Natural killer cell treated with Interleukin-12 subunit alpha and Interleukin-12 subunit beta and Interleukin-15 and Interleukin-18, amount 100 ng/mL, for 72 hours (primary cell): ENCODE measurements around the gene DKKL1. TPM values are rescaled to one million over a fixed set of nuclear protein-coding genes. Genes with fewer than 3 reads are reported as not detected.

Source experiments
- ATAC-seq, 2 donors: fragments of 150-1000 bp; cut with Tn5 transposase in 1 of 2; sonication (Bioruptor Pico), chemical (Tn5 transposase) in 1 of 2; 2 replicates each; pipeline ENCODE4 v1.10.0; 2021
- DNase-seq: peaks from one replicate; pipeline ENCODE4 v3.0.0; 2022; ENCODE audit warnings: low spot score
- H3K27ac Mint-ChIP-seq, 2 donors: 1 replicate in 1 of 2; 2 replicates in 1 of 2; pipeline ENCODE4 v1.8.0; 2022; ENCODE audit warnings: mixed read lengths in 2 of 2, mild to moderate bottlenecking in 1 of 2, moderate library complexity in 1 of 2
- H3K27me3 Mint-ChIP-seq, 2 donors: 1 replicate in 1 of 2; 2 replicates in 1 of 2; pipeline ENCODE4 v1.8.0; 2022; ENCODE audit warnings: mixed read lengths in 2 of 2
- H3K36me3 Mint-ChIP-seq: one replicate; pipeline ENCODE4 v1.8.0; 2022; ENCODE audit warnings: mixed read lengths
- H3K4me1 Mint-ChIP-seq, 2 donors: 1 replicate in 1 of 2; 2 replicates in 1 of 2; pipeline ENCODE4 v1.8.0; 2022; ENCODE audit warnings: low read depth in 2 of 2, mixed read lengths in 2 of 2, mild to moderate bottlenecking in 1 of 2
- H3K4me3 Mint-ChIP-seq: one replicate; pipeline ENCODE4 v1.8.0; 2022; ENCODE audit warnings: mixed read lengths
- H3K9me3 Mint-ChIP-seq: 2 replicates; pipeline ENCODE4 v1.8.0; 2022; ENCODE audit warnings: mixed read lengths
- total RNA-seq, 2 donors: library from RNA; stranded (reverse); gene quantifications; one replicate each; pipeline ENCODE4 v1.2.3, GENCODE V29; 2022

Gene DKKL1
- total RNA-seq, 2 donors from 2014 or later, result not detected

DNA sequence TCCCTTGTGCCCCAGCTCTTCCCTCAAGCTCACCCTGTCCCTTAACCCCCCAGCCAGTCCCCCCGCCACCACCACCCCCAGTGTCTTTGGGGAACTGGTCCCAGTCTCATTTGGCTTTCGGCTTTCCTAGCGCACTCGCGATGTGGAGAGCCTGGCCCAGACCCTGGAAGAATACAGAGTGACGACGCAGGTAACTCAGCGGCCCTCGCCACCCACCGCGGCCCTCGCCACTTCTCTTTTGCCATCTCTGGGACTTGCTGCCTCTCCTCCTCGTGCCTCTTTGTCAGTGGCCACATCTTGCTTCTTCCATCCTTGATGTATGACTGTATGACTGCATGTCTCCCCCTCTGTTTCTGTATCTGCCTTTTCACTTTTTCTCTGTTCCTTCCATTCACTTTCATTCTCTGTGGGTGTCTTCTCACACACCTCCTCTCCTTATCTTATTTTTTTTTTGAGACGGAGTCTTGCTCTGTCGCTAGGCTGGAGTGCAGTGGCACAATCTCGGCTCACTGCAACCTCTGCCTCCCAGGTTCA lies 43.9 kb downstream of the DKKL1 start:
- no peaks in the 10 kb centered on the region for H3K36me3 Mint-ChIP-seq
- H3K9me3 Mint-ChIP-seq, result no peaks in the 10 kb centered on the region
- ATAC-seq (peak in 1 of 2 donors; percentile 40), DNase-seq (no peak)
- peaks cover 9 to 13% of the 10 kb centered on the region in 2 donors for H3K4me1 Mint-ChIP-seq
- no peak overlapping the region for H3K27ac Mint-ChIP-seq
- no peak overlapping the region for H3K4me3 Mint-ChIP-seq
- peaks cover 0 to 6% of the 10 kb centered on the region in 2 donors for H3K27me3 Mint-ChIP-seq

DNA sequence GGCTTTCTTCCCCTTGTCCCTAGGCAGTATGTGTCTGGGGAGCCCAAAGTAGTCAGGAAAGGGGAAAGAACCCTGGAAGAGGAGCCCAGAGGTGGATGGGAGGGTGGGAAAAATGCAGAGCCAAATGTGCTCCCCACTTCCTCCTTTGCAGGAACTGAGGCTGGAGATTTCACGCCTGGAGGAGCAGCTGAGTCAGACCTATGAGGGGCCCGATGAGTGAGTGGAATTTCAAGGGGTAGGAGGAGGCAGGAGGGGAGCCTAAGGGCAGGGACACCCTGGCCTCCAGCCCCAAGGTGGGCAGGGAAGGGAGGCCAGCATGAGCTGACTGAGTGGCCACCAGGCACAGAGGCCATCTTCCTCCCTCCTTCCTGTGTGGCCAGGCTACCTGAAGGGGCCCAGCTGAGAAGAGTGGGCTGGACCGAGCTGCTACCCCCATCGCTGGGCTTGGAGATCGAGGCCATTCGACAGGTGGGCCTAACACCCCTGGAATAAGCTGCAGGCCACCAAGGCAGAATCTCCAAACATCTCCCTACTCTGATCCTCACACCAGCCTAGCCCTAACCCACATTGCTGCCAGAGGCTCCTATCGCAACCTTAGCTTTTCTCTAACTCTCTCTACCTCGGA lies 45.3 kb downstream of the DKKL1 start:
- H3K27me3 Mint-ChIP-seq, result peaks cover 0 to 10% of the 10 kb centered on the region in 2 donors
- H3K9me3 Mint-ChIP-seq, result no peaks in the 10 kb centered on the region
- ATAC-seq, result peak; percentile 19 to 25
- peak overlapping the region; percentile 40 to 78 for H3K27ac Mint-ChIP-seq
- H3K4me3 Mint-ChIP-seq, result peak overlapping the region; percentile 40
- H3K36me3 Mint-ChIP-seq, result no peaks in the 10 kb centered on the region
- H3K4me1 Mint-ChIP-seq, result peaks cover 9 to 13% of the 10 kb centered on the region in 2 donors
- DNase-seq, result no peak

DNA sequence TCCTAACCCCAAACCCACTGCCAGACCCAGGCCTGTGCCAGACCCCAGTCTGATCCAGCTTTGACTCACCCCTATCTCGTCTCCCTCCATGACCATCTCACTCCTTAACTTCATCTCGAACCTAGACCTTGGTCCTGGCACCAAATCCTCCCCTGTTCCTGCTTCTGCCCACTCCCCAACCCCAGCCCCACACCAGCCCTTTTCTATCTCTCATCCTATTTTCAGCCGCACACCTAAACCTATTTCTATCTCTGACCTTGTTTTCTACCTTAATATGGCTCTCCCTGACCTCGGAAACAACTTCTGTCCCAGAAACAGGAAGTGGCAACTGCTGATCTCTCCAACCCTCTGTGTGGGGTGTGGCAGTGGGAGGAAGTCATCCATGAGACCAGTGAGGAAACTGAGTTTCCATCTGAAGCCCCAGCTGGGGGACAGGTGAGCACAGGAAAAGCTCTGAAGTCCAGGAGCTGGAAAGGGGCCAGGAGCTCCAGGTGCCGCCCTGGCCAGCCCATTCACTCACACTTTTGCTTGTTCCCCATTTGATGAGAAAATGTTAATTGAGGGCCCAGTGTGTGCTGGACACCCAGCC lies 45.9 kb downstream of the DKKL1 start:
- ATAC-seq, result peak in 1 of 2 donors; percentile 43
- Mint-ChIP-seq H3K4me1 (peaks cover 9 to 13% of the 10 kb centered on the region in 2 donors), H3K27me3 (peaks cover 0 to 10% of the 10 kb centered on the region in 2 donors), H3K4me3 (peak overlapping the region; percentile 40), H3K9me3 (no peaks in the 10 kb centered on the region), H3K36me3 (no peaks in the 10 kb centered on the region), H3K27ac (peak overlapping the region; percentile 40 to 78)
- no peak for DNase-seq

DNA sequence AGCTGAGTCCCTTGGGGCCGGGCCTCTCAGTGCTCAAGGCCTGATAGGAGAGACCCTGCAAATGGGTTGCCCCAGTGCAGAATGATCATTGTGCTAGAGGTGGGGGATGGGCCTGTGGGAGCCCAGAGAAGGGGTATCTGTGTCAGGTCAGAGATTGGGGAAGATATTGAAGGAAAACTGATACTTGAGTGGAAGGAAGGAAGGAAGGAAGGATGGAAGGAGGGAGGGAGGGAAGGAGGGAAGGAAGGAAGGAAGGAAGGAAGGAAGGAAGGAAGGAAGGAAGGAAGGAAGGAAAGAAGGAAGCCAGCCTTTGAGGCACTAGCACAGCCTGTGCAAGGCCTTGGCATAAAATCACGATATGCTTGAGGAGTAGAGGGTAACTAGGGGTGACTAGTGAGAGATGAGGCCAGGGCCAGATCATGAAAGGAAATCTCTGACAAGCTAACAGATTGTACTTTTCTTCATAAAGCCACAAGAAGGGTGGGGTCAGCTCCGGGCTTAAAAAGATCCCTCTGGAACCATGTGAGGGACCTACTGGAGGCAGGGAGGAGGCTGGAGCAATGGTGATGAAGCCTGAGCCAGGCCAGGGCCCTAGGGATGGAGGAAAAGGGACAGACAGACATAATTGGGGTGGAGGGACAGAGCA lies 48.1 kb downstream of the DKKL1 start:
- Mint-ChIP-seq H3K4me1 (peaks cover 9 to 13% of the 10 kb centered on the region in 2 donors), H3K36me3 (no peaks in the 10 kb centered on the region), H3K27ac (no peak overlapping the region), H3K4me3 (no peak overlapping the region), H3K27me3 (peaks cover 0 to 13% of the 10 kb centered on the region in 2 donors), H3K9me3 (no peaks in the 10 kb centered on the region)
- ATAC-seq (no peak), DNase-seq (no peak)

DNA sequence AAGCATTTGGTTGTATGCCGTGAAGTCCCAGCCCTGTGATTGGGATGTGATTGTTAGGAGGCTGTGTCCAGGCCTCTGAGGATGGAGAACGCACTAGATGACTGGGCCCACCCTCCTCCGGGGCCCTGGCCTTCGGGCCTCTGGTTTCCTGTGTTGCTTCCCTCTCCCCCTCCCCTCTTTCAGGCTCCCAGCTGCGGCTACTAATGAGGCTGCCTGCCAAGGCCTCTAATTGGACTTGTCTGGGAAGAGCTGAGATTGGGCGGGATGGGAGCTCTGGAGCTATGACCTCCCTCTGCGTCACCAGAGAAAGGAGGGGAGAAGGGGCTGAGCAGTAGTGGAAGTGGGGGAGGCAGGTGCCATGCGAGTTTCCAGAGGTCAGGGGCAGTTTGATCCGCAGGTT lies 49.7 kb downstream of the DKKL1 start:
- peaks cover 8 to 21% of the 10 kb centered on the region in 2 donors for H3K27me3 Mint-ChIP-seq
- no peaks in the 10 kb centered on the region for H3K36me3 Mint-ChIP-seq
- ATAC-seq (no peak), DNase-seq (no peak)
- no peak overlapping the region for H3K27ac Mint-ChIP-seq
- H3K4me1 Mint-ChIP-seq, result peaks cover 9 to 13% of the 10 kb centered on the region in 2 donors
- H3K4me3 Mint-ChIP-seq, result no peak overlapping the region
- H3K9me3 Mint-ChIP-seq, result no peaks in the 10 kb centered on the region

DNA sequence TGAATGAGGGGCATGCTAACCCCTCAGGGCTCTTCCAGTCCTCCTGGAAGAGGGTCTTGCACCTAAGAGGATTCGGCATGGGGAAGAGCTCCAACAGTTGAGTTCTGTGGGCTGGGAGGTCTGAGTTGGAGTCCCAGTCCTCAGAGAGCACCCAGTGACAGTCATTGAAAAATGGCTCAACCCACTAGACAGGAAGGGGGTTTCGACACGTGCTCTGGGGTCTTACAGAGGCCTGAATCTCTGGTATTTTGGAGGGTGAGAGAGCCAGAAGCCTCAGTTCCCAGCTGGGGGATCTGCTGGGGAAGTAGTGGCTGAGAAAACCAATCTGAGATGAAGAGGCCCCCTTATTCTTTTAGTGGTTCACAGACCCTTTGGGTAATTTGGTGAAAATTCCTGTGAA lies 50.6 kb downstream of the DKKL1 start:
- no peak for ATAC-seq
- Mint-ChIP-seq H3K9me3 (no peaks in the 10 kb centered on the region), H3K36me3 (no peaks in the 10 kb centered on the region), H3K27me3 (peaks cover 17 to 28% of the 10 kb centered on the region in 2 donors), H3K4me3 (no peak overlapping the region), H3K4me1 (peaks cover 7 to 8% of the 10 kb centered on the region in 2 donors), H3K27ac (no peak overlapping the region)
- DNase-seq, result no peak

DNA sequence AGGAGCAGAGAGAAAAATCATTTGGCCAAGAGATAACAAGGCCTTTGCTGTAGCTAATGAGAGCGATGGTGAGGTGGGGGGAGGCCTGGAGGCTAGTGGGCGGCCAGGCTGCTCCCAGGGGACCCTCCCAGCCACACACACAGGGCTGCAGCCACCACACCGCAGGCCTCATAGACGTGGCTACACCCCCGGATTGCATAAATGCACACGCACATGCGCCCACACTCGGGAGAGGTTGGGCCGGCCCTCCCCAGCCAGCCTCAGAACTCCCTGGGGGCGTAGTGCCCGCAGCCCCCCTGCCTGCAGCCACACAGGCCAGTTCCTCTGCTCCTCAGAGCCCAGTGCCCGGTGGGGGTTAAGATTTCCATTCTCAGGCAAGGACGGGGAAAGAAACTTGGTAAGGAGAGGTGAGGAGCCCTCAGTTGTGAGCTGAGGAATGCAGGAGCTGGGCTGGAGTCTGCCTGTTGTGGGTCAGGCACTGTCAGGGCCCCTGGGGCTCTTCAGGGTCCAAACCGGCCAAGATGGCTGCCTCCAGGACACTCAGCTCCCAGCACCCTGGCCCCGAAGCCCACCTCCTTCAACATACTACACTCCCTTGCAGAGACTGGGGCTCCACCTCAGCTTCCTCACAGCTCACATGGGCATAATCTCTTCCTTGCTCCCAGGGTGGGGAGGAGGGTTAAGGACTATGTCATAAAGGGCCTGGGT lies 51.6 kb downstream of the DKKL1 start:
- ATAC-seq (no peak), DNase-seq (no peak)
- no peaks in the 10 kb centered on the region for H3K9me3 Mint-ChIP-seq
- H3K36me3 Mint-ChIP-seq, result no peaks in the 10 kb centered on the region
- H3K27ac Mint-ChIP-seq, result no peak overlapping the region
- peaks cover 27 to 38% of the 10 kb centered on the region in 2 donors for H3K27me3 Mint-ChIP-seq
- no peak overlapping the region for H3K4me3 Mint-ChIP-seq
- H3K4me1 Mint-ChIP-seq, result peaks cover 0 to 4% of the 10 kb centered on the region in 2 donors

DNA sequence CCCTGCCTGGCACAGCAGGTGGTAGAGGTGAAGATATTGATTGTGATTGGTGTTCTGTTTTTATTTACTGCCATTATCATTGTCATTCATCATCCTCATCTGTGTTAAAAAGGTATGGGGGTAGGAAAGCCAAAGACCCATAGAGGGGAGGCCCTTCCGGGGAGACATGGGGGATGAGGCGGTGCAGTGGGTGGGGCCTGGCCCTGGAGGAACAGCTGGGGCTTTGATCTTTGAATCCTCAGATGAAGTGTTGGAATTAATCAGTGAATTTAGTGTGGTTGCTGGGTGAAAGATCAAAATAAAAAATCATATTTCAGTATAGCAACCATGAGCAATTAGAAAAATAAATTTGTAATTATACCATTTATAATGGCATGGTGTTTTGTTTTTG lies 52.1 kb downstream of the DKKL1 start:
- Mint-ChIP-seq H3K27ac (no peak overlapping the region), H3K36me3 (no peaks in the 10 kb centered on the region)
- DNase-seq, result no peak

DNA sequence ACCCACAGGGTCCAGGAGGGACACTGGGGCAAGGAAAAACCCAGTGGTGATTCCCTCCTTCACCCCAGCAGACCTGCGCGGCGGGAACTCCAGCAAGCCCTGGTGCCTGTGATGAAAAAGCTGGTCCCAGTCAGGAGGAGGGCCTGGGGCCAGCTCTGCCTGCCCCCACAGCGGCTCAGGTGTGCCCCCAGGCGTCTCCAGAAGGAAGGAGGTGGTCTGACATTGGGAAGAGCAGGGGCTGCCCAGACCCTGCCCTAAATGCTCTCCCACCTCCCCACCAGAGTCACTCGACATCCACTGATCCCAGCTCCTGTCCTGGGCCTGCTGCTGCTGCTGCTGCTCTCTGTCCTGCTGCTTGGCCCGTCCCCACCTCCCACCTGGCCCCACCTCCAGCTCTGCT lies 53.4 kb downstream of the DKKL1 start:
- peaks cover 44 to 55% of the 10 kb centered on the region in 2 donors for H3K27me3 Mint-ChIP-seq
- peaks cover 10 to 12% of the 10 kb centered on the region in 2 donors for H3K4me1 Mint-ChIP-seq
- H3K36me3 Mint-ChIP-seq, result no peaks in the 10 kb centered on the region
- no peak overlapping the region for H3K4me3 Mint-ChIP-seq
- H3K27ac Mint-ChIP-seq, result no peak overlapping the region
- DNase-seq (no peak), ATAC-seq (no peak)
- no peaks in the 10 kb centered on the region for H3K9me3 Mint-ChIP-seq

More for the DNA sequence above, 52.1 kb downstream of the DKKL1 start:
- no peak for ATAC-seq
- H3K4me3 Mint-ChIP-seq, result no peak overlapping the region
- peaks cover 0 to 4% of the 10 kb centered on the region in 2 donors for H3K4me1 Mint-ChIP-seq
- H3K9me3 Mint-ChIP-seq, result no peaks in the 10 kb centered on the region
- peaks cover 32 to 44% of the 10 kb centered on the region in 2 donors for H3K27me3 Mint-ChIP-seq

DNA sequence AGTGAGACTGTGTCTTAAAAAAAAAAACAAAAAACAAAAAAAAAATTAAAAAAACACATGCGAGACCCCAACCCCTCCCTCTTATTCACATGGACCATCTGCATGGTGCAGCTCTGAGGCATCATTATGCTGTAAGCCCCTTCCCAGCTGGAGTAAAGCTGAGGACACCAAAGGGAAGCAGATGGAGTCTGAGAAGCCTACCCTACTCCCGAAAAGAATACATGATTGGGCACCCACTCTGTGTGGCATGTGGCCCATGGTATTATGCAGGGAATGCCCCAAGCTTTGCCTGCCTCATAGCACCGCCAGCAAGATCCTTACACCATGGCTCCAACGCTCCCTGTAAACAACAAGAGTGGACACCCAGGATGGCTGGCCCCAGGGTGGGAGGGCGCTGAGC lies 54.8 kb downstream of the DKKL1 start:
- Mint-ChIP-seq H3K4me1 (peaks cover 19 to 22% of the 10 kb centered on the region in 2 donors), H3K4me3 (no peak overlapping the region), H3K36me3 (no peaks in the 10 kb centered on the region), H3K9me3 (no peaks in the 10 kb centered on the region), H3K27me3 (peaks cover 54 to 59% of the 10 kb centered on the region in 2 donors), H3K27ac (no peak overlapping the region)
- ATAC-seq (no peak), DNase-seq (no peak)

DNA sequence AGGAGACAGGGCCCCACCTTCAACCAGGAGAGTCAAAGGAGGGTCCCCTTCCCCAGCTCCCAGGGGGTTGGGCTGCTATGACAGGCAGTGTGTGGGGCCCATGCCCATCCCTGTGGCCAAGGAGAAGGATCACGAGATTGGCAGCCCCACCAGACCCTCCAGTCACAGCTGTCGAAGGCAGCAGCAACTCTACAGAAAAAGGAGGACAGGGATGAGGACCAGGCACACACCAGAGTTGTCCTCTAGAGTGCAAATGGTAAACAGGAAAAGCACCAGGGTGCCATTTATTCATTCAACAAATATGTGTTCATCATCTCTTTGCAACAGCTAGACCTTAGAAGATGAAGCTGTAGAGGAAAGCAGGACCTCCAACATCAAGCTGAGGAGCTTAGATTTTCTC lies 55.5 kb downstream of the DKKL1 start:
- DNase-seq (no peak), ATAC-seq (no peak)
- Mint-ChIP-seq H3K27ac (no peak overlapping the region), H3K4me1 (peaks cover 25 to 28% of the 10 kb centered on the region in 2 donors), H3K27me3 (peaks cover 60 to 65% of the 10 kb centered on the region in 2 donors), H3K36me3 (no peaks in the 10 kb centered on the region), H3K4me3 (no peak overlapping the region), H3K9me3 (no peaks in the 10 kb centered on the region)

DNA sequence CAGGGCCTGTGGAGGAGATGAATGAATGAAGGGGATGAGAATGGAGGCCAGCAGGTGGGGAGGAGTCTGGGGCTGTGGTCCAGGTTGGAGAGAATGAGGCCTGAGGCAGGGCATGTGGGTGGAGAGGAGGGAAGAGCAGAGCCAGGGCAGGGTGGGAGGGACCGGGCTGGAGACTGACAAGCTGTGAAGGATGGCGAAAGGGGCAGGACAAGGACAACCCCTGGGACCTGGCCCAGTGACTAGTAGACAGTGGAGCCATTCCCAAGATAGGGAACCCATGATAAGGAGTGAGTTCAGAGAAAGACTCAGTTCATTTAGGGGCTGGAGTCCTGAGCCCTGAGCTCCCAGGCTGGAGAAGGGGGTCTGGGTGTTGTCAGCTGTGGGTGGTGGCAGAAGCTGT lies 56.5 kb downstream of the DKKL1 start:
- H3K9me3 Mint-ChIP-seq, result no peaks in the 10 kb centered on the region
- H3K36me3 Mint-ChIP-seq, result no peaks in the 10 kb centered on the region
- DNase-seq (no peak), ATAC-seq (no peak)
- H3K4me1 Mint-ChIP-seq, result peaks cover 25 to 28% of the 10 kb centered on the region in 2 donors
- H3K27me3 Mint-ChIP-seq, result peaks cover 66 to 73% of the 10 kb centered on the region in 2 donors
- H3K27ac Mint-ChIP-seq, result no peak overlapping the region
- no peak overlapping the region for H3K4me3 Mint-ChIP-seq

DNA sequence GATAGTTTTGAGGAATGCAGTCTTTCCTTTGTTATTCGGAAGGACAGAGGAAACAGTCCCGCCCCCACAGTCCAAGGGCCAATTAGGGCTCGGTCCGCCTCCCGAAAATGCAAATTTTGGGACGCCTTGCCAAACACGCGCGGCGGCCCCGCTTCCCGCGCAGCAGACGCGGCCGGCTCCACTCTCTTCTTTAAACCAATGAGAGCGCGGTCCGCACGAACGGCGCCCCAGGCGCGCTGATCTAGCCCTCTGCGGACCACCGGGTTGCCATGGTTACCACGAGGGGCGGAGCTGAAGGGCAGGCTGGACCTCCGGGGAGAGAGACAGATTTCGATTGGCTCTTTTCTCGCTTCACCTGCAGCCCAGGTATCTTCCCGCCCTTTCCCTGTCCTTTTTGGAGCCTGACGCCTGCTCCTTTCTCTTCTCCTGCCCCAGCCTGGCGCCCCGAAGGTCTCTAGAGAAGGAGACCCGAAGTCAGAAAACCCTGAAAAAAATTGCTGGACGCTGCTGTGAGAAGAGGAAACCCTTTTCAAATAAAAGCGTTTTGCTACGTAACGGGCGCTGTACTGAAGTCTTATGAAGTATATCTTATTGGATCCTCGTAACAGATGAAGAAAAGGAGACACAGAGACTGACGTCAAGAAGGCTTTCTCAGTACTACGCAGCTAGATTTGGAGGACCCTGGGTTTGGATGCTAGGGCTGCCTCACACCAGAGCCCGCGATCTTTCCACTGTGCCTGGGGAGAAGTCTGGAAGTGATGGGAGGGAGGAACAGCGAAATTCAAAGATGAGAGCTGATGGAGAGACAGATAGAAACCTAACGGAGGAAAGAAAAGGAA lies 57.6 kb downstream of the DKKL1 start:
- no peak overlapping the region for H3K27ac Mint-ChIP-seq
- H3K36me3 Mint-ChIP-seq, result peaks cover under 1% of the 10 kb centered on the region
- peak overlapping the region; percentile 55 for H3K4me3 Mint-ChIP-seq
- no peaks in the 10 kb centered on the region for H3K9me3 Mint-ChIP-seq
- H3K4me1 Mint-ChIP-seq, result peaks cover 27 to 31% of the 10 kb centered on the region in 2 donors
- DNase-seq (peak; percentile 69), ATAC-seq (peak; percentile 49 to 74)
- peaks cover 73 to 83% of the 10 kb centered on the region in 2 donors for H3K27me3 Mint-ChIP-seq
